Measurements from ENCODE around the gene ECM2. TPM values are rescaled to one million over a fixed set of nuclear protein-coding genes. Genes with fewer than 3 reads are reported as not detected.

The ECM2 gene
- total RNA-seq, 2 donors from 2014 or later: 2.6 to 14.1 TPM

GRCh38 chr9:92494856-92495255 lies 40.9 kb downstream of the ECM2 start:
- no peak overlapping the region for H3K4me3 ChIP-seq

GRCh38 chr9:92493749-92494387 lies 41.9 kb downstream of the ECM2 start:
- Histone ChIP-seq H3K4me3 (no peak overlapping the region), H3K36me3 (no peaks in the 10 kb centered on the region), H3K4me1 (replicated peaks) (no peaks in the 10 kb centered on the region), H3K27me3 (replicated peaks; ENCODE audit: insufficient read depth) (no peaks in the 10 kb centered on the region), H3K9me3 (no peaks in the 10 kb centered on the region), H3K27ac (no peak overlapping the region)
- no peak for DNase-seq (ENCODE audit: low spot score)
- intact Hi-C loops (cut with DNase I): no loop called here
- WGBS: 85% methylated on average over 9 of the region's 9 CpGs
- no peak for TF ChIP-seq CTCF (IDR thresholded peaks at IDR 0.05)
- no peak for TF ChIP-seq POLR2A (IDR thresholded peaks at IDR 0.05)
- TF ChIP-seq POLR2AphosphoS5 (IDR thresholded peaks at IDR 0.05): no peak

More at GRCh38 chr9:92494856-92495255, 40.9 kb downstream of the ECM2 start:
- intact Hi-C loops (cut with DNase I): no loop called here
- Histone ChIP-seq H3K4me1 (replicated peaks) (no peaks in the 10 kb centered on the region), H3K36me3 (no peaks in the 10 kb centered on the region), H3K9me3 (no peaks in the 10 kb centered on the region), H3K27ac (no peak overlapping the region), H3K27me3 (replicated peaks; ENCODE audit: insufficient read depth) (no peaks in the 10 kb centered on the region)
- DNase-seq (ENCODE audit: low spot score): no peak
- TF ChIP-seq POLR2A (IDR thresholded peaks at IDR 0.05) (no peak), CTCF (IDR thresholded peaks at IDR 0.05) (no peak), POLR2AphosphoS5 (IDR thresholded peaks at IDR 0.05) (no peak)
- WGBS: 97% methylated on average over 2 of the region's 2 CpGs

- no peaks in the 10 kb centered on the region for H3K36me3 ChIP-seq
- TF ChIP-seq CTCF (IDR thresholded peaks at IDR 0.05): no peak
- TF ChIP-seq POLR2A (IDR thresholded peaks at IDR 0.05): no peak
- TF ChIP-seq POLR2AphosphoS5 (IDR thresholded peaks at IDR 0.05): no peak
- H3K4me3 ChIP-seq: no peak overlapping the region
- H3K9me3 ChIP-seq: no peaks in the 10 kb centered on the region
- H3K4me1 ChIP-seq (replicated peaks): no peaks in the 10 kb centered on the region
- no peak overlapping the region for H3K27ac ChIP-seq
- DNase-seq (ENCODE audit: low spot score): no peak
- no peaks in the 10 kb centered on the region for H3K27me3 ChIP-seq (replicated peaks; ENCODE audit: insufficient read depth)
- intact Hi-C loops (cut with DNase I): no loop called here
- WGBS: 57% methylated on average over 3 of the region's 3 CpGs
Observed at GRCh38 chr9:92492781-92493401, 42.9 kb downstream of the ECM2 start.

GRCh38 chr9:92488681-92489550 lies 46.9 kb downstream of the ECM2 start:
- no peaks in the 10 kb centered on the region for H3K4me1 ChIP-seq (replicated peaks)
- TF ChIP-seq CTCF (IDR thresholded peaks at IDR 0.05) (no peak), POLR2AphosphoS5 (IDR thresholded peaks at IDR 0.05) (no peak), POLR2A (IDR thresholded peaks at IDR 0.05) (no peak)
- WGBS: 51% methylated on average over 4 of the region's 4 CpGs
- DNase-seq (ENCODE audit: low spot score): no peak
- no peaks in the 10 kb centered on the region for H3K27me3 ChIP-seq (replicated peaks; ENCODE audit: insufficient read depth)
- no peaks in the 10 kb centered on the region for H3K9me3 ChIP-seq
- intact Hi-C loops (cut with DNase I): no loop called here
- no peaks in the 10 kb centered on the region for H3K36me3 ChIP-seq
- no peak overlapping the region for H3K27ac ChIP-seq
- H3K4me3 ChIP-seq: no peak overlapping the region
